Measurements from ENCODE around the gene SPEG.

DNA sequence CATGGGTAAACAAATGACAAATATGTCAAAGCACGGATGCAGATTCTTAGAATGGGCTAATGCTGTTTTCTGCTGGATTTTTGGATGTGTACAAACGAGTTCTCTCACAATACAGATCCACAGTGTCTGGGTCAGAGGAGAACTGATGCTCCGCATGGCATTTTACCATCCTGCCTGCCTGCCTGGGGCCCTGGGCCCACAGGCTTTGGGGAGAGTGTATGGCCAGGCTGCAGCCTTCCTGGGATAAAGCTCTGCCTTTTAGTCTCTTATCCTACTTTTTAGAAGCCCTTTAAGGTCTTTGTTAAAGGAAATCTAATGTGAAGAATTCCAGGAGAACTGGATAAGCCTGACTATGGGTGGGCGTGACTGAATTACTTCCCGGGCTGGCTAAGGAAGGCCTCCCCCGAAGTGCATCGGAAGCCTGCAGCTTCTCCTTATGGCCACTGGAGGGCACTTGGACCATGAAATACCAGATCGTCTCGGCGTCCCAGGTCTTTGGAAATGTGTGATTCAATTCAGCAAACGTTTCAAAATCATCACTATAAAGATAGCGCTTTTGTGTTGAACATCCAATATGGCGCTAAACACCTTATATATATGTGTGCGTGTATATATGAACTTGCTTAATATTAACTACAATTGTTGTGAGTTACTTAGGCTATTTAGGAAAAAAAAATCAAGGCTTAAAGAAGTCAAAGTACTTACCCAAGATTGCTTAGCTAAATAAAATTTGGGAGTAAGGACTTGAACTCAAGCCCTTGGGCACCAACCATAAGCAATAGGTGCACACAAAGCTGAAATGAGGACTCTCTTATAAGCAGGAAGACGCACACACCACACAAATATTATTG, 31.8 kb upstream of the SPEG start:
- TF ChIP-seq, protein P1, sequence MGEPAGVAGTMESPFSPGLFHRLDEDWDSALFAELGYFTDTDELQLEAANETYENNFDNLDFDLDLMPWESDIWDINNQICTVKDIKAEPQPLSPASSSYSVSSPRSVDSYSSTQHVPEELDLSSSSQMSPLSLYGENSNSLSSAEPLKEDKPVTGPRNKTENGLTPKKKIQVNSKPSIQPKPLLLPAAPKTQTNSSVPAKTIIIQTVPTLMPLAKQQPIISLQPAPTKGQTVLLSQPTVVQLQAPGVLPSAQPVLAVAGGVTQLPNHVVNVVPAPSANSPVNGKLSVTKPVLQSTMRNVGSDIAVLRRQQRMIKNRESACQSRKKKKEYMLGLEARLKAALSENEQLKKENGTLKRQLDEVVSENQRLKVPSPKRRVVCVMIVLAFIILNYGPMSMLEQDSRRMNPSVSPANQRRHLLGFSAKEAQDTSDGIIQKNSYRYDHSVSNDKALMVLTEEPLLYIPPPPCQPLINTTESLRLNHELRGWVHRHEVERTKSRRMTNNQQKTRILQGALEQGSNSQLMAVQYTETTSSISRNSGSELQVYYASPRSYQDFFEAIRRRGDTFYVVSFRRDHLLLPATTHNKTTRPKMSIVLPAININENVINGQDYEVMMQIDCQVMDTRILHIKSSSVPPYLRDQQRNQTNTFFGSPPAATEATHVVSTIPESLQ (CRISPR knock-in tag; IDR thresholded peaks at IDR 0.05): no peak
- TF ChIP-seq ATF1 (CRISPR knock-in tag; IDR thresholded peaks at IDR 0.05): no peak
- TF ChIP-seq ZNF416 (CRISPR knock-in tag; IDR thresholded peaks at IDR 0.05): no peak
- no peak for TF ChIP-seq ZBTB21 (CRISPR knock-in tag; IDR thresholded peaks at IDR 0.05; ENCODE audit: borderline replicate concordance)
- peak; percentile 83; the same call in 1 of the 2 replicates for TF ChIP-seq CTCF (IDR thresholded peaks at IDR 0.05)
- TF ChIP-seq, protein P2, sequence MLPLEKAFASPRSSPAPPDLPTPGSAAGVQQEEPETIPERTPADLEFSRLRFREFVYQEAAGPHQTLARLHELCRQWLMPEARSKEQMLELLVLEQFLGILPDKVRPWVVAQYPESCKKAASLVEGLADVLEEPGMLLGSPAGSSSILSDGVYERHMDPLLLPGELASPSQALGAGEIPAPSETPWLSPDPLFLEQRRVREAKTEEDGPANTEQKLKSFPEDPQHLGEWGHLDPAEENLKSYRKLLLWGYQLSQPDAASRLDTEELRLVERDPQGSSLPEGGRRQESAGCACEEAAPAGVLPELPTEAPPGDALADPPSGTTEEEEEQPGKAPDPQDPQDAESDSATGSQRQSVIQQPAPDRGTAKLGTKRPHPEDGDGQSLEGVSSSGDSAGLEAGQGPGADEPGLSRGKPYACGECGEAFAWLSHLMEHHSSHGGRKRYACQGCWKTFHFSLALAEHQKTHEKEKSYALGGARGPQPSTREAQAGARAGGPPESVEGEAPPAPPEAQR (CRISPR knock-in tag; IDR thresholded peaks at IDR 0.05): no peak
- TF ChIP-seq SMAD4 (CRISPR knock-in tag; IDR thresholded peaks at IDR 0.05): no peak
- TF ChIP-seq FOXK1 (CRISPR knock-in tag; IDR thresholded peaks at IDR 0.05): no peak
- TF ChIP-seq USF2 (CRISPR knock-in tag; IDR thresholded peaks at IDR 0.05): no peak
- no peak for TF ChIP-seq E2F5 (CRISPR knock-in tag; IDR thresholded peaks at IDR 0.05)
- no peak for TF ChIP-seq ESRRA (CRISPR knock-in tag; IDR thresholded peaks at IDR 0.05; ENCODE audit: borderline replicate concordance)
- TF ChIP-seq E2F1 (CRISPR knock-in tag; IDR thresholded peaks at IDR 0.05): no peak
- TF ChIP-seq ETV6 (CRISPR knock-in tag; IDR thresholded peaks at IDR 0.05): no peak
- no peak for TF ChIP-seq NR1H2 (CRISPR knock-in tag; IDR thresholded peaks at IDR 0.05)
